Ishikawa (cell line): ENCODE data around the gene CAPZB.

Experiments used
- TAF1 ChIP-seq: IDR thresholded peaks from 2 replicates; pipeline ENCODE4 v1.6.1; 2012; ENCODE audit warnings: low read depth, mild to moderate bottlenecking
- TCF12 ChIP-seq: IDR thresholded peaks from 2 replicates; pipeline ENCODE4 v1.6.1; 2012; ENCODE audit warnings: low read depth
- YY1 ChIP-seq: IDR thresholded peaks from 2 replicates; pipeline ENCODE4 v1.6.1; 2012; ENCODE audit warnings: low read depth

DNA sequence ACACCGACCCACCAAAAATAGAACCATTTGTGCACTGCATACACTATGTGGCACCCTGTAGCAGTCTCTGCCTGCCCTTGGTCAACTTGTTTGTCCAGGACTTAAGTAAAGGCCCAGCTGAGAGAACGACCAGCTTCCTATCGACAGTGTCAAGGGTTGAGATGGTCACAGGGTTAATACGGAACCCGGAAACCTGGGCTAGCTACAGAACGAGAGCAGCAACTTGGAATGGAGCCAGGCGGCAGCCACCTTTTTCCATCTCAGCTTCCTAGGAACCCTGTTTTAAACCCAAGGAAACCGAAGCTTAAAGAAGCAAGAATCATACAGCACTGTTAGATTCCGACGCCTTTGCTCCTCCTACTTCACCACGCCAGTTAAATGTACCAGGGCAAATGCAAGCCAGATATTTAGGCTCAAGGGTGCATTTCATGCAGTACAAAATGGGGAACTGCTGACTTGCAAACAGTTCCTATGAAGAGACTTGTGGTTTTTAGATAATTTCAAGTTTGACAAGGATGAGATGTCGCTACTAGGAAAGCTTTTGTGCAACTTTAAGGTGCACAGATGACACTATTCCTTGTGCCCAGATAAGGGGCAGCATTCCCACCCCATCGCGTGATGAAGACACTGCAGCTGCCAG, 137.7 kb downstream of the CAPZB start:
- TF ChIP-seq TAF1 (no peak), YY1 (no peak), TCF12 (no peak)
